HG02623 (cell line): ENCODE results near the gene HOPX.
A peak's percentile ranks its signal among the peaks of the same experiment; 100 is the strongest.
"Not testable (repeated sequence)": the region's sequence is repeated elsewhere in the genome, so short reads cannot be mapped to it uniquely, and the experiment has no call there.

Experiments
- ATAC-seq: cut with Tn5 transposase; IDR thresholded peaks from one replicate; pipeline ENCODE4 v1.9.1; 2021; ENCODE audit warnings: moderate library complexity; ENCODE audit not compliant: unreplicated experiment

HOPX gene

GRCh38 chr4:56681158-56681852 is at the start of gene HOPX:
HOPX (minus strand) TSS chr4:56681296; CDS start chr4:56657816, 23,480 bp downstream.
- ATAC-seq, result peak; percentile 92

DNA sequence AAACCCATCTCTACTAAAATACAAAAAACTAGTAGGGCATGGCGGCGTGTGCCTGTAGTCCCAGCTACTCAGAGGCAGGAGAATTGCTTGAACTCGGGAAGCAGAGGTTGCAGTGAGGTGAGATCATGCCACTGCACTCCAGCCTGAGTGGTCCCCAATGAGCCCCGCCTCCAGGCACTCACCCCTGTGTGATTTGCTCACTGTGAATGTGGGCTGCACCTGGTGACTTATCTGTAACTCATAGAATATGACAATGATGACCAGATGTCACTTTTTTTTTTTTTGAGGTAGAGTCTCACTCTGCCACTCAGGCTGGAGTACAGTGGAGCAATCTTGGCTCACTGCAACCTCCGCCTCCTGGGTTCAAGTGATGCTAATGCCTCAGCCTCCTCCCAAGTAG is 49.0 kb upstream of the HOPX start:
- no peak for ATAC-seq

- ATAC-seq, result no peak
Observed at GRCh38 chr4:56728512-56728911, 47.4 kb upstream of the HOPX start.

GRCh38 chr4:56727150-56727549 is 46.1 kb upstream of the HOPX start:
- no peak for ATAC-seq

DNA sequence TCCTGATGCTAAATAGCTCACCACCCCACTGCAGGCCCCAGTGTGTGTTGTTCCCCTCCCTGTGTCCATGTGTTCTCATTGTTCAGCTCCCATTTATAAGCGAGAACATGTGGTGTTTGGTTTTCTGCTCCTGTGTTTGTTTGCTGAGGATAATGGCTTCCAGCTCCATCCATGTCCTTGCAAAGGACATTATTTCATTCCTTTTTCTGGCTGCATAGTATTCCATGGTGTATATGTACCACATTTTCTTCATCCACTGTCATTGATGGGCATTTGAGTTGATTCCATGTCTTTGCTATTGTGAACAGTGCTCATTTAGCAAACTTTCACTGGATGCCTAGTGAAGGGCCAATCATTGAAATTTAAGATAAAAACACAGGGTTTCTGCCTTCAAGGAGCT is 45.5 kb upstream of the HOPX start:
- not testable (repeated sequence) for ATAC-seq

DNA sequence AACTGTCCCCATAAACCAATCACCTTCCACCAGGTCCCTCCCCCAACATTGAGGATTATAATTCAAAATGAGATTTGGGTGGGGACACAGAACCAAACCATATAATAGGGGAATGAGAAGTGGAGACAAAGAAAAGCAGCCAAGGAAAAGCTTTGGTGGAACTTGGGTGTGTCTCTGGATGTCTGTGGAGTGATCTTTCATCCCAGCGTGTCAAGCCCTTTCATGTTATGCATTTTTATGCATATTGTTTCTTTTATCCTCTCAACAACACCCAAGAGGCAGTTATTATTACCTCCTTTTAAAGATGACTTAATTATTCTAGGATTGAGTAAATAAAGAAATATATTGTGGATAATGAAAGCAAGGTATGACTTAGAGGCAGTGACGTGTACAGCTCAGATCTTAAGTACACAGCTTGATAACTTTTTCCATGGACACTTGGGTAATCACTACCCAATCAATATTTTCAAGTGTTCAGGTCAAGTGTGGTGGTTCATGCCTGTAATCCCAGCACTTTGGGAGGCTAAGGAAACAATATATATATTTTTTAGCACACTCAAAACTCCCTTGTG is 42.6 kb upstream of the HOPX start:
- ATAC-seq, result no peak

GRCh38 chr4:56723201-56723605 is 42.1 kb upstream of the HOPX start:
- no peak for ATAC-seq

DNA sequence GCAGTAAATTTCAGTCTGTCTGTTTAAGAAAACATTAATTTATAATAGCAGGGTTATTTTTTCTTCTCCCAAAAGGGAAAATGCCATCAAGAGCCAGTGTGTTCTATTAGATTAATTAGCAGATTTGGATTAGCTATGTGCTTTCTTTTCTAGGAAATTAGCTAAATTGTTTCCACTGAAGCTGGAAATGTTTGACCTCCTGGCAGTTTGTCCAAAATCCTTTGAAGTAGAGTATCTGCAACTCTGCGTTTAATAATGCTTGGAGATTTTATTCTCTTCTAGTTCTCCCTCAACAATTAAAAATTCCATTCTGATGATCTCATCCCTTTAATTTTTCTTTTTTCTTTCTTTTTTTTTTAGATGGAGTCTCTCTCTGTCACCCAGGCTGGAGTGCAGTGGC is 27.1 kb upstream of the HOPX start:
- ATAC-seq, result no peak

DNA sequence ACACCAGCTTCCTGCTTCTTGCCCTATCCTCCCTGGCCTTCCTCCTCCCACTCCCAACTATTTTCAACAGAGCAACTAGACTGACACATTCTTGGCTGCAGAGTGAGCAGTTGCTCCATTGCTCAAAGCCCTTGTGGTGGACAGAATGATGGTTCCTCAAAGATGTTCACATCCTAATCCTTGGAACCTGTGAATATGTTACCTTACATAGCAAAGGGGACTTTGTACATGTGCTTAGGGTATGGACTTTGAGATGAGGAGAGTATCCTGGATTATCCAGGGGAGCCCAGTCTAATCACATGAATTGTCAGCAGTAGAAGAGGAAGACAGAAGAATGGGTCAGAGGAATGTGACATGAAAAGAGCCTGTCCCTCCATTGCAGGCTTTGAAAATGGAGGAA is 24.9 kb upstream of the HOPX start:
- ATAC-seq, result no peak

GRCh38 chr4:56705334-56705733 is 24.2 kb upstream of the HOPX start:
- ATAC-seq, result no peak

DNA sequence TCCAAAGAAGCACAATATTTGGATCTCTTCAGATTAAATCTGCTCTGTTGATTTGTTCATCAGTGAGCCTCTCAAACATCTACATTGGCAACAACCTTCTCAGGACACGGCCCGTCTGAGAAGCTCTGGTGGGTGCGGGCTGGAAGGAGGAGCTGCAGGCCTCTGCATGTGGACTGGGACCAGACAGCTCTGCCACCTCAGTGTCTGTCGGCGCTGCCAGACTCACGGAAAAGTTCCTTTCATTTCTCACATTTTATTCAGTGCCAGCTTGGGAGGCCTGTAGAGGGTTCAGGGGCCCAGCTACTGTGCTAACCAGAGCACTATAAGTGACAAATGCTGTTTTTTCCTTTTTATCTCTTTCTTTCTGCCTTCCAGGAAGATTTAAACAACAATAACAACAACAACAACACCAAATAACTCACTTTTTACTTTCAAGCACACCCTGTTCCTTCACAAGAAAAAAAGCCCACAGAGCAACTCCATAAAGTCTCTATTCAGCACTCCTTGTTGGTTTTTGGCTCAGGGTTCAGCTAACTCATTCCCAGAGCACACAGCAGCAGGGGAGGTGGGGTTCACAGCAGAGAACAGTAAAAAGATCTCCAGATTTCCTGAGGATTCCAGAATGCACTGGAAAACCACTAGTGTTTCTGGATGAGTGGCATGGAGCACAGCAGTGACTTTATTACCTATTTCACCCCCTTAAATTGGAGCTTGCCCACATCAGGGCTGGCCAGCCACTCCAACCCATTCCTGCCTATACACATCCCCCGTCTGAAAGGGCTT is 23.2 kb upstream of the HOPX start:
- ATAC-seq, result no peak

DNA sequence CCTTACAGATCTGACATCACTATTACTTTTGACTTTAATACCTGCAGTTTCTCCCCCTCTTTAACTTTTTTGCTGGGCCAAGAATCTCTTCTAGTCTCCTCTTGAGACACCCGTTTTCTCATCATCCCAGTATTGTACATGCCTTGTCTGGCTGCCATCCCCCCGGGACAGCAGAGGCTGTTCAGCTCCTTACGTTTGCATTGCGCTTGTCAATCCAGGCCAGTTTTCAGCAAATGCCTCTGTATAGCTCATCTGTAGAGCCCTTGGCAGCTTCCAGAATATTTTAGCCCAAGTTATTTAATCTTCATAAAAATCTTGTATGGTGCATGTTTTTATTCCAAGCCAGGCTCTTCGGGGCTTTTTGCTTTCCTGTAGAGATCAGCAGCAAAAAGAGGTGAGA is 22.3 kb upstream of the HOPX start:
- ATAC-seq, result no peak

GRCh38 chr4:56701644-56702043 is 20.5 kb upstream of the HOPX start:
- no peak for ATAC-seq

GRCh38 chr4:56701161-56701480 is 20.0 kb upstream of the HOPX start:
- no peak for ATAC-seq

DNA sequence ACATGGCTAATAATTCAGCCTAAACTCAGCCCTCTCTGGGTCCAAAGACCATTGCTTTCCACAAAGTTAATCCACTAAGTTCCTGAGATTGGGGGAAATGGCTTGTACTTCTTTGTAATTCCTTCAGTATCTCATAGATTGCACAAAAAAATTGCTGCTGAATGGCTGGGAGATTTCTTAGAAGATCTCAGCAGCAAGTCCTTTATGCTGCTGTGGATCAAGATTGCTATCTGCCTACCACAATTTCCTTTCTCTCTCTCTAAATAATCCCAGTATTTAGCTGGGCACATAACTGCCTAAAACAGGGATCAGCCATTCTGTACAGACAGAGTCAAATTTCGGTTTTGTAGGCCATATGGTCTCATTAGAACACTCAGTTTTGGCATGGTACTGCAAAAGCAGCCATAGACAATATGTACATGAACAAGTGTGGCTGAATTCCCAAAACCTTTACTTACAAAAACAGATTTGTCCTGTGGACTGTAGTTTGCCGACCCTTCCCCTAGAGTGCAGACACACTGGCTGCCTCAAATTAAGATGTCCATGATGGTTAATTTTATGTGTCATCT is 18.5 kb upstream of the HOPX start:
- no peak for ATAC-seq

GRCh38 chr4:56698329-56698728 is 17.2 kb upstream of the HOPX start:
- ATAC-seq, result no peak

- no peak for ATAC-seq
Observed at GRCh38 chr4:56696056-56696455, 15.0 kb upstream of the HOPX start.

- ATAC-seq, result not testable (repeated sequence)
Observed at GRCh38 chr4:56693476-56693875, 12.4 kb upstream of the HOPX start.

DNA sequence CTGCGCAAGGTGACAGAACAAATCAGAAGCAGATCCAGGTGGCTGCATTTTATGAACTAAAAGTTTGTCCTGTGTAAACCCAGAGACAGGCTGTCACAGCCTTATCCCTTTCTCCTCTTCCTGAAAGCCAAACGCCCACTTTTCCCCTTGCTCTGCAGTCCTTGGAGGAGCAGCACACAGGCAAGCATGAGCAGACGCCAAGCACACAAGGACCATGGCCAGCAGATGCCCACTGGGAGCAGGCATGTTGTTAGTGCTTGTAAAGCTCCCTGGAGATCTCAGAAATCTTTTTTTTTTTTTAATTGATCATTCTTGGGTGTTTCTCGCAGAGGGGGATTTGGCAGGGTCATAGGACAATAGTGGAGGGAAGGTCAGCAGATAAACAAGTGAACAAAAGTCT is 11.5 kb upstream of the HOPX start:
- ATAC-seq, result no peak

- no peak for ATAC-seq
Observed at GRCh38 chr4:56691425-56691824, 10.3 kb upstream of the HOPX start.

GRCh38 chr4:56690393-56690792 is 9.3 kb upstream of the HOPX start:
- no peak for ATAC-seq
